HG02852 (cell line): ENCODE results near the gene HAPLN2.
"Not testable (repeated sequence)": the region's sequence is repeated elsewhere in the genome, so short reads cannot be mapped to it uniquely, and the experiment has no call there.

Experiments
- ATAC-seq: cut with Tn5 transposase; IDR thresholded peaks from one replicate; pipeline ENCODE4 v1.9.1; 2021; ENCODE audit warnings: mild to moderate bottlenecking, moderate library complexity; ENCODE audit not compliant: unreplicated experiment

HAPLN2 gene

DNA sequence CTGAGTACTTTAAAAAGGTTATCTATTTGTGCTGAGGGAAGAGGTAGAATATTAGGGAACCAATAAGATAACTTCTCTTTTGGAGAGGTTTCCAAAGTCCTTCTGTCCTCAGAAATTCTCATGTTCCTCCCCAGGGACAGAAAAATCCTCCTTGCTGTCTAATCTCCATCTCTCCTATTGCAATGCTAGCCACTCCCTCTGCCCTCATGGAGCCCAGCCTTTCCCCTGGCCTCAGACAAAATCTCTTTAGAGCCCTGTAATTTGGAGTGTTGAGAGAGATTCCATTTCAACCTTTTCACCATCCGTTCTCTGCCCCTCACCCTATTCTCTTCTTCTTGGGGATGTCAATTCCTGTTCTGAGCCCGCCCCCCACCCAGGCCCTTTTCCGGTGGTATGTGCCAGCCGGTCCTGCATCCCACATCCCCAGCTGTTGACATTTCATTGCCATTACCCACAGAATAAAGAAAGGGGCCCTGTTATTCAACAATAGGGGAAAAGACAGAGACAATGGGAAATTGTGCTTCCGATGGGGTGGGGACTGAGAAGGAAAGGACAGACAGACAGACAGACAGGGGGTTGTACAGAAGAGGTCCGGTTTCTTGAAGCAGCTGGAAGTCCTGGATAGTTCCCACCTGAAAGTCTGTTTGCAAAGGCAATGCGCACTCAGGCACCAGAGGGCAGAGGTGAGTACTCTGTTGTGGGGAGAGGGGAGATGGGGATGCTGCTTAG is at the start of gene HAPLN2:
Gene HAPLN2, plus strand, starts transcription at position 563 of the 729 bp plus-strand sequence. CDS start 4,076 bp downstream, outside the sequence.
- ATAC-seq, result no peak

GRCh38 chr1:156571261-156571852 is 47.9 kb upstream of the HAPLN2 start:
- no peak for ATAC-seq

- peak; percentile 68 for ATAC-seq
Measured at GRCh38 chr1:156571919-156572662, 47.1 kb upstream of the HAPLN2 start, which contains the start of gene IQGAP3. Gene IQGAP3 (minus strand): TSS chr1:156572565. CDS start chr1:156572529, 36 bp downstream.

DNA sequence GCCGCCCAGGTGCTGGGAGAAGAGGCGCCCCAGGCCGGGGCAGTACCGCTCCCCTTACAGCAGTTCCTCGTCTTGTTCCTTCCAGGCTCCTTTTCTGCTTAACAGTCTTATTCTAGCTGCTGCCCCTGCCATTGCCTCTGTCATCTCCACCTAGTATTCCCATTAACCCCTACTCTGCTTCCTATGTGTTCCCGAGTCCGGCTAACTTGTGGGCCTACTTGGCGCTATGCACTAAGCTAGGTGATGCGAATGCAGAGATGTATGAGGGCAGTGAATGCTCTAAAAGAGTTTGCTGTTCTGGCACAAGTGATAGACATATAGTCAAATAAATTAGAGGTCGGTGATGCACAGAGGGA is 46.6 kb upstream of the HAPLN2 start:
- no peak for ATAC-seq

GRCh38 chr1:156574039-156574633 is 45.1 kb upstream of the HAPLN2 start:
- ATAC-seq, result no peak

DNA sequence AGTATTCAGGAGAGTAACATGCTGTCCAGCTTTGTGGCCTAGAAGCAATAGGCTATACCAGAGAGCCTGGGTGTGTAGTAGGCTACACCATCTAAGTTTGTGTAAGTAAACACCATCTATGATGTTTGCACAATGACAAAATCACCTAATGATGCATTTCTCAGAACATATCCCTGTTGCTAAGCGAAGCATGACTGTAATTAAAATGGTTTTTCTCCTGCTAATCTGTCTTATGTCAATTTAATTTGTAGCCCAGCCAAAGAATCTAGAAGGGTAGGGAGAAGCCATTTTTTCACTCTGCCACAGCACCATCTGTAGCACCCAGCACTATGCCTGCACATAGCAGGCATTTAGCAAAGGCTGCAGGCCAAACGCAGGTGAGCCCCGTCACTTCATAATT is 41.7 kb upstream of the HAPLN2 start:
- no peak for ATAC-seq

- ATAC-seq, result no peak
Measured at GRCh38 chr1:156578055-156578454, 41.2 kb upstream of the HAPLN2 start.

DNA sequence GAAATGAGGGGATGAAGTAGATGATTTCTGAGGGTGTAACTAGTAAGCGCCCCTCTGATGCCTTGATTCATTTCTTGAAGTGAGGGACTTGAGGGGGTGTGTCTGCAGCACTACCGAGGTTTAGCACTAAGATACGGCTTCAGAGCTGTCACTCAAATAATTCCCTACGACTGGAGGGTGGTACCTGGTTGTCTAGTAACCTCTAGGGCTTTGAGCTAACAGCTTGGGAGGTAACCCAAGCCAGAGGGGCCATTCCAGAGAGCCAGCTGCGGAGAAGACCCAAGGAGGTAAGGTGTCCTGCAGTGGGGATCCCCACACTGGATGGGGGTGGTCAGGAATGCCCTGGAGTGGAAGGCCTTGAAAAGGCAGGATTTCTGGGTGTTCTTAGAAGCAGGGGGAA is 39.7 kb upstream of the HAPLN2 start, which contains the start of gene TTC24:
Gene TTC24, plus strand, starts transcription at position 252 of the 400 bp plus-strand sequence. CDS start 1,642 bp downstream, outside the sequence.
- ATAC-seq, result no peak

DNA sequence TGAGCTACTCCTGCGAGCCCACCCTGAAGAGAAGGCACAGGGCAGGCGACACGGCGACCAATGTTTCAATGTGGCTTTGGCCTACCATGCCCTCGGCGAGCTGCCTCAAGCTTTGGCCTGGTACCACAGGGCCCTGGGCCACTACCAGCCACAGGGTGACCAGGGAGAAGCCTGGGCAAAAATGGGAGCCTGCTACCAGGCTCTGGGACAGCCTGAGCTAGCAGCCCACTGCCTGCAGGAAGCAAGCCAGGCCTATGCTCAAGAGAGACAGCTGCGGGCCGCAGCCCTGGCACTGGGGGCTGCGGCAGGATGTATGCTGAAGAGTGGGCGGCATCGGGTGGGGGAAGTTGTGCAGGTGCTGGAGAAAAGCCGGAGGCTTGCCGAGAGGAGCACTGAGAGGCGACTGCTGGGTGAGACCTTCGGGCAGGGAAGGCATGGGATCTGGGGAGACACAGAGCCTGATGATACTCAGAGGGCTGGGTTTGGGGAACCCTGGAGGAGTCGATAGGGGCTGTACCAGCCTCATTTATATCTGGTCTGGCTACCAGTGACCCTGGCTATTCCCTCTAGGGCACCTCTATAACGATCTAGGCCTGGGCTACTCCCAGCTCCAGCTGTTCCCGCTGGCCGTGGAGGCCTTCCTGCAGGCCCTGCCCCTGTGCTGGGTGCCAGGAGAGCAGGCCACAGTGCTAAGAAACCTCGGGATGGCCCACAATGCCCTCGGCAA is 37.4 kb upstream of the HAPLN2 start:
- no peak for ATAC-seq

- ATAC-seq, result no peak
Measured at GRCh38 chr1:156582388-156583017, 36.7 kb upstream of the HAPLN2 start.

GRCh38 chr1:156583821-156584622 is 35.2 kb upstream of the HAPLN2 start:
- no peak for ATAC-seq

- no peak for ATAC-seq
Measured at GRCh38 chr1:156584813-156585212, 34.4 kb upstream of the HAPLN2 start.

- no peak for ATAC-seq
Measured at GRCh38 chr1:156586323-156586722, 32.9 kb upstream of the HAPLN2 start.

DNA sequence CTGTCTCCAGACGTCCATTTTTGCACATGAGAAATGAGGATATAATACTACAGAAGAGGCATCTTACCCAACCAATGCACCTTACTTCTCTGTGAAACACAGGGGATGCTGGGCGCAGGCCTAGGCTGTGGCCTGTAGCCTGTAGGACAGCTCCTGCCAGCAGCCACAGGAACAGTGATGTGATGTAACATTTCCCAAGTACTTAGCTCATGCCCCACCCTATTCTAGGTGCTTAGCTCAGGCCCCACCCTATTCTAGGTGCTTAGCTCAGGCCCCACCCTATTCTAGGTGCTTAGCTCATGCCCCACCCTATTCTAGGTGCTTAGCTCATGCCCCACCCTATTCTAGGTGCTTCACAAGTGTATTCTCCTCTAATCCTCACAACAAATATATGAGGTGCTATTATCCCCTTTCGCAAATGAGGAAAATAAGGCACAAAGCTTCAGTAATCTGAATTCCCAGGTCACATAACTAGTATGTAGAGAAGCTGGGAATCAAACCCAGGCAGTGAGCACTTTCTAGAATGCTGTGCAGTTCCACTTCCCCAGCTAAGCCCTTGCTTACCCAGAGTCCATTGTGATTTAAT is 32.2 kb upstream of the HAPLN2 start:
- no peak for ATAC-seq

- ATAC-seq, result not testable (repeated sequence)
Measured at GRCh38 chr1:156587927-156588326, 31.3 kb upstream of the HAPLN2 start.

DNA sequence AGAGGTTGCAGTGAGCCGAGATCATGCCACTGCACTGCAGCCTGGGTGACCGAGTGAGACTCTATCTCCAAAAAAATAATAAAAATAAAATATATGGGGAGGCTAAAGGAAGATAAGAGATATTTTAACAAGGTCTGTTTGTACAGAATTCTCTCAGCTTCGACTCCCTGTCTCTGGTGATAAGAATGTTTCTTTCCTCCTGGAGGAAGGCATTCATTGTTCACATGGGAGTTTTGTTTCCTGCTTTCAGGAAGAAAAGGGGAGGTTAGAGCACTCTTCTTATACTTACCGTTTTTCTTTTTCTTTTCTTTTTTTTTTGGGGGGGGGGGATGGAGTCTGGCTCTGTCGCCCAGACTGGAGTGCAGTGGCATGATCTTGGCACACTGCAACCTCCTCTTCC is 29.7 kb upstream of the HAPLN2 start:
- no peak for ATAC-seq

GRCh38 chr1:156590326-156591180 is 28.7 kb upstream of the HAPLN2 start:
- no peak for ATAC-seq

- no peak for ATAC-seq
Measured at GRCh38 chr1:156591181-156591431, 28.1 kb upstream of the HAPLN2 start.
